HCT116 (cell line): ENCODE data around the gene COASY. TPM values are rescaled to one million over a fixed set of nuclear protein-coding genes. Genes with fewer than 3 reads are reported as not detected.

Experiments used
- ATAC-seq: fragments of 200-7000 bp; cut with Tn5 transposase; 2 replicates; pipeline ENCODE4 v1.9.1; 2020; ENCODE audit warnings: mild to moderate bottlenecking, moderate library complexity
- BruUV-seq: library from RNA; stranded (reverse); fragments of 400-500 nt; replicated peaks from 2 replicates; lab custom pipeline; 2021; lab: Mats Ljungman, UMichigan
- CTCF ChIA-PET: fragments of 300-600 bp; sonication (Branson Sonifier 250); formaldehyde crosslinking; loops from one replicate; lab custom pipeline; 2021; ENCODE audit warnings: antibody characterized with exemption; lab: Charles Lee
- POLR2A ChIA-PET: fragments of 300-600, 350-600 bp; sonication (Branson Sonifier 250); formaldehyde crosslinking; loops from one replicate; lab custom pipeline; 2021; ENCODE audit warnings: antibody characterized with exemption; lab: Charles Lee
- RAD21 ChIA-PET, 2 experiments: fragments of 300-600 bp; sonication (Branson Sonifier 250); formaldehyde crosslinking; loops; one replicate each; lab custom pipeline; 2023; ENCODE audit warnings: low total read pairs in 2 of 2; ENCODE audit not compliant: uncharacterized antibody in 2 of 2, unreplicated experiment in 2 of 2, low non-redundant PET in 1 of 2; lab: Charles Lee
- DNase-seq: peaks from one replicate; pipeline ENCODE4 v3.0.0-alpha.2; 2010; ENCODE audit warnings: low read depth, low spot score
- H2AFZ ChIP-seq: fragments of 200-600 bp; shearing (Covaris generic), sonication (generic); 2 replicates; pipeline ENCODE4 v1.6.1; 2017; ENCODE audit warnings: low read depth, mixed run types, mixed read lengths, antibody characterized with exemption, low read length; ENCODE audit not compliant: poor library complexity, severe bottlenecking
- H3K27ac ChIP-seq: 2 replicates; pipeline ENCODE4 v1.5.1; 2012; ENCODE audit warnings: low read depth, low read length
- H3K27me3 ChIP-seq: fragments of 200-600 bp; sonication (generic); 2 replicates; pipeline ENCODE4 v1.6.1; 2016; ENCODE audit warnings: mixed run types, low read length, mixed read lengths; ENCODE audit not compliant: insufficient read depth
- H3K36me3 ChIP-seq, 2 experiments: fragments of 200-500 bp in 1 of 2; fragments of 200-600 bp in 1 of 2; sonication (Bioruptor generic) in 1 of 2; sonication (generic) in 1 of 2; 2 replicates each; pipeline versions ENCODE4 v1.5.1 to v1.6.1; 2014 to 2016; ENCODE audit warnings: low read length in 2 of 2, inconsistent platforms in 1 of 2, mixed read lengths in 1 of 2, mixed run types in 1 of 2; ENCODE audit not compliant: insufficient read depth in 2 of 2, control insufficient read depth in 1 of 2
- H3K4me1 ChIP-seq, 2 experiments: fragments of 200-600 bp in 1 of 2; sonication (generic) in 1 of 2; 2 replicates each; pipeline versions ENCODE4 v1.5.1 to v1.6.1; 2012 to 2017; ENCODE audit warnings: low read length in 2 of 2, inconsistent platforms in 1 of 2, mild to moderate bottlenecking in 1 of 2, mixed read lengths in 1 of 2, mixed run types in 1 of 2, moderate library complexity in 1 of 2; ENCODE audit not compliant: insufficient read depth in 2 of 2, control insufficient read depth in 1 of 2
- H3K4me2 ChIP-seq: fragments of 200-600 bp; sonication (generic); 2 replicates; pipeline ENCODE4 v1.6.1; 2017; ENCODE audit warnings: mixed run types, low read length, mixed read lengths
- H3K4me3 ChIP-seq, 2 experiments: fragments of 200-600 bp in 1 of 2; sonication (generic) in 1 of 2; replicated peaks in 1 of 2; 2 replicates each; pipeline ENCODE4 v1.5.1; 2011 to 2016; ENCODE audit warnings: low read length in 2 of 2, control low read depth in 1 of 2, low read depth in 1 of 2, mild to moderate bottlenecking in 1 of 2, mixed read lengths in 1 of 2, mixed run types in 1 of 2
- H3K79me2 ChIP-seq: fragments of 200-600 bp; sonication (generic); 2 replicates; pipeline ENCODE4 v1.6.1; 2017; ENCODE audit warnings: mild to moderate bottlenecking, mixed run types, low read length, moderate library complexity, mixed read lengths; ENCODE audit not compliant: insufficient read depth
- H3K9ac ChIP-seq: fragments of 200-600 bp; sonication (generic); 2 replicates; pipeline ENCODE4 v1.6.1; 2016; ENCODE audit warnings: low read length, mixed read lengths
- H3K9me2 ChIP-seq: fragments of 200-600 bp; sonication (generic), shearing (Covaris generic); 2 replicates; pipeline ENCODE4 v1.6.1; 2017; ENCODE audit warnings: mixed run types, mild to moderate bottlenecking, moderate library complexity; ENCODE audit not compliant: insufficient read depth
- H3K9me3 ChIP-seq, 2 experiments: fragments of 200-500 bp in 1 of 2; fragments of 200-600 bp in 1 of 2; sonication (Bioruptor generic) in 1 of 2; sonication (generic) in 1 of 2; 2 replicates each; pipeline ENCODE4 v1.6.1; 2014 to 2017; ENCODE audit warnings: low read length in 2 of 2, mixed read lengths in 2 of 2, inconsistent platforms in 1 of 2, low read depth in 1 of 2, mild to moderate bottlenecking in 1 of 2, mixed run types in 1 of 2, moderate library complexity in 1 of 2; ENCODE audit not compliant: control insufficient read depth in 1 of 2, insufficient read depth in 1 of 2
- H4K20me1 ChIP-seq: fragments of 200-600 bp; sonication (generic), shearing (Covaris generic); 2 replicates; pipeline ENCODE4 v1.6.1; 2017; ENCODE audit warnings: mixed run types, mild to moderate bottlenecking, moderate library complexity; ENCODE audit not compliant: insufficient read depth
- JUND ChIP-seq: IDR thresholded peaks from 2 replicates; pipeline ENCODE4 v1.6.1; 2012
- POLR2A ChIP-seq: IDR thresholded peaks from 2 replicates; pipeline ENCODE4 v1.7.0; 2011; ENCODE audit warnings: borderline replicate concordance; ENCODE audit not compliant: insufficient read depth, insufficient read length; ENCODE audit errors: extremely low read depth
- SIN3A ChIP-seq: IDR thresholded peaks from 2 replicates; pipeline ENCODE4 v1.6.1; 2012; ENCODE audit warnings: low read depth
- YY1 ChIP-seq: IDR thresholded peaks from 2 replicates; pipeline ENCODE4 v1.6.1; 2011; ENCODE audit warnings: low read length, low read depth, moderate library complexity, mild to moderate bottlenecking; ENCODE audit not compliant: insufficient replicate concordance; ENCODE audit errors: extremely low read depth
- intact Hi-C: fragments of 100-400 bp; cut with micrococcal nuclease; formaldehyde crosslinking; loops from 2 replicates; pipeline ENCODE4 v1.10.0; 2022
- total RNA-seq: library from RNA; stranded (reverse); gene quantifications from one replicate; pipeline ENCODE4 v1.2.1, GENCODE V29; 2021; ENCODE audit not compliant: unreplicated experiment
- TF ChIP-seq, protein P1 (sequence below): IDR thresholded peaks from 2 replicates; pipeline ENCODE4 v1.6.1; 2012
- TF ChIP-seq, protein P2 (sequence below): IDR thresholded peaks from 2 replicates; pipeline ENCODE4 v1.6.1; 2012; ENCODE audit warnings: low read depth

Gene COASY
- total RNA-seq, 1 experiment from 2014 or later, result 137 TPM

DNA sequence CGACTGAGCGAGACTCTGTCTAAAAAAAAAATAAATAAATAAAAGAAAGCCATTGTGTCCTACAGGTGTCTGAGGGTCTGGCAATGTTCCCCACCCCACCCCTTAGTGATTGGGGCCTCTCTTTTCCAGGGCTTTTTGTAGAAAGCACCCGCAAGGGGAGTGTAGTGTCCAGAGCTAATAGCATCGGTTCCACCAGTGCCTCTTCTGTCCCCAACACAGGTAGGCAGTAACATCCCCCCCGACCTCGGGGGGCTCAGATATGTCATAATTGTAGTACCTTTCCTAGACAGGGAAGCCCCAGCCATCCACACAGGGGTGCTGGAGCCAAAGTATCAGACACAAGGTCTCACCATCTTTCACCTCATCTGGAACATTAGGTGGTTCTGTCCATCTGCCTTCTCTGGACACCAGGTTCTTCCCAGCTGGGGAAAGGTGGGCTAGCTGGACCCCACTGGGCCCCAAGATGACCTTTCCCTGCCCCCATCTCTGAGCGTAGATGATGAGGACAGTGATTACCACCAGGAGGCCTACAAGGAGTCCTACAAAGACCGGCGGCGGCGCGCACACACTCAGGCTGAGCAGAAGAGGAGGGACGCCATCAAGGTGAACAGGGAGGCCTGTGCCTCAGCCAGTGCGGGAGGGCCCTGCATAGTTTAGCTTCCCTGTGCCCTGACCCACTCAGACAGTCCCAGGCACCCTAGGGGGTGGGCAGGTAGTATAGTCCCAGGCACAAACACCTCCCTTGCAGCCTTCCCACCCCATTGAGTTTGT, 6.6 kb downstream of the COASY start:
- ChIA-PET POLR2A (interaction anchor here (1.2 kb wide), 2 partner anchors 8 to 10 kb away, joined by 3 to 7 read pairs; partner anchors contain the start of gene PSMC3IP), CTCF (interaction anchor here (1.4 to 1.9 kb wide), 2 partner anchors 8 to 10 kb away, joined by 5 read pairs; partner anchors contain the start of gene PSMC3IP), RAD21 (no interaction called here)
- Histone ChIP-seq H3K36me3 (peaks cover 50 to 68% of the 10 kb centered on the region in 2 experiments), H3K4me1 (peaks cover 15 to 37% of the 10 kb centered on the region in 2 experiments), H3K27ac (peak overlapping the region; percentile 16; the same call in 1 of the 2 replicates), H3K9ac (no peak overlapping the region), H3K4me2 (peak overlapping the region; percentile 99), H4K20me1 (peaks cover 7% of the 10 kb centered on the region; the same call in 1 of the 2 replicates), H3K79me2 (peaks cover 60% of the 10 kb centered on the region), H2AFZ (no peak overlapping the region), H3K9me2 (no peaks in the 10 kb centered on the region), H3K9me3 (no peaks in the 10 kb centered on the region), H3K27me3 (no peaks in the 10 kb centered on the region), H3K4me3 (no peak overlapping the region)
- intact Hi-C loops, result no loop called here
- TF ChIP-seq POLR2A (no peak), JUND (no peak), YY1 (no peak), SIN3A (no peak)
- TF ChIP-seq, protein P1, sequence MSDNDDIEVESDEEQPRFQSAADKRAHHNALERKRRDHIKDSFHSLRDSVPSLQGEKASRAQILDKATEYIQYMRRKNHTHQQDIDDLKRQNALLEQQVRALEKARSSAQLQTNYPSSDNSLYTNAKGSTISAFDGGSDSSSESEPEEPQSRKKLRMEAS, result no peak
- TF ChIP-seq, protein P2, sequence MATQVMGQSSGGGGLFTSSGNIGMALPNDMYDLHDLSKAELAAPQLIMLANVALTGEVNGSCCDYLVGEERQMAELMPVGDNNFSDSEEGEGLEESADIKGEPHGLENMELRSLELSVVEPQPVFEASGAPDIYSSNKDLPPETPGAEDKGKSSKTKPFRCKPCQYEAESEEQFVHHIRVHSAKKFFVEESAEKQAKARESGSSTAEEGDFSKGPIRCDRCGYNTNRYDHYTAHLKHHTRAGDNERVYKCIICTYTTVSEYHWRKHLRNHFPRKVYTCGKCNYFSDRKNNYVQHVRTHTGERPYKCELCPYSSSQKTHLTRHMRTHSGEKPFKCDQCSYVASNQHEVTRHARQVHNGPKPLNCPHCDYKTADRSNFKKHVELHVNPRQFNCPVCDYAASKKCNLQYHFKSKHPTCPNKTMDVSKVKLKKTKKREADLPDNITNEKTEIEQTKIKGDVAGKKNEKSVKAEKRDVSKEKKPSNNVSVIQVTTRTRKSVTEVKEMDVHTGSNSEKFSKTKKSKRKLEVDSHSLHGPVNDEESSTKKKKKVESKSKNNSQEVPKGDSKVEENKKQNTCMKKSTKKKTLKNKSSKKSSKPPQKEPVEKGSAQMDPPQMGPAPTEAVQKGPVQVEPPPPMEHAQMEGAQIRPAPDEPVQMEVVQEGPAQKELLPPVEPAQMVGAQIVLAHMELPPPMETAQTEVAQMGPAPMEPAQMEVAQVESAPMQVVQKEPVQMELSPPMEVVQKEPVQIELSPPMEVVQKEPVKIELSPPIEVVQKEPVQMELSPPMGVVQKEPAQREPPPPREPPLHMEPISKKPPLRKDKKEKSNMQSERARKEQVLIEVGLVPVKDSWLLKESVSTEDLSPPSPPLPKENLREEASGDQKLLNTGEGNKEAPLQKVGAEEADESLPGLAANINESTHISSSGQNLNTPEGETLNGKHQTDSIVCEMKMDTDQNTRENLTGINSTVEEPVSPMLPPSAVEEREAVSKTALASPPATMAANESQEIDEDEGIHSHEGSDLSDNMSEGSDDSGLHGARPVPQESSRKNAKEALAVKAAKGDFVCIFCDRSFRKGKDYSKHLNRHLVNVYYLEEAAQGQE, result no peak
- no peak for ATAC-seq
- BruUV-seq, result no TSS peak
- no peak for DNase-seq
